ENCODE measurements around the gene OPTN.

- TF ChIP-seq, protein P1, sequence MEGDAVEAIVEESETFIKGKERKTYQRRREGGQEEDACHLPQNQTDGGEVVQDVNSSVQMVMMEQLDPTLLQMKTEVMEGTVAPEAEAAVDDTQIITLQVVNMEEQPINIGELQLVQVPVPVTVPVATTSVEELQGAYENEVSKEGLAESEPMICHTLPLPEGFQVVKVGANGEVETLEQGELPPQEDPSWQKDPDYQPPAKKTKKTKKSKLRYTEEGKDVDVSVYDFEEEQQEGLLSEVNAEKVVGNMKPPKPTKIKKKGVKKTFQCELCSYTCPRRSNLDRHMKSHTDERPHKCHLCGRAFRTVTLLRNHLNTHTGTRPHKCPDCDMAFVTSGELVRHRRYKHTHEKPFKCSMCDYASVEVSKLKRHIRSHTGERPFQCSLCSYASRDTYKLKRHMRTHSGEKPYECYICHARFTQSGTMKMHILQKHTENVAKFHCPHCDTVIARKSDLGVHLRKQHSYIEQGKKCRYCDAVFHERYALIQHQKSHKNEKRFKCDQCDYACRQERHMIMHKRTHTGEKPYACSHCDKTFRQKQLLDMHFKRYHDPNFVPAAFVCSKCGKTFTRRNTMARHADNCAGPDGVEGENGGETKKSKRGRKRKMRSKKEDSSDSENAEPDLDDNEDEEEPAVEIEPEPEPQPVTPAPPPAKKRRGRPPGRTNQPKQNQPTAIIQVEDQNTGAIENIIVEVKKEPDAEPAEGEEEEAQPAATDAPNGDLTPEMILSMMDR (IDR thresholded peaks at IDR 0.05; ENCODE audit: poor library complexity, severe bottlenecking) = peak; percentile 88
- TF ChIP-seq RAD21 (conservative IDR thresholded peaks at IDR 0.05) = peak; percentile 80
Measured at GRCh38 chr10:13099666-13100348, at the start of gene OPTN.
